ENCODE measurements around the gene ATP10A. TPM values are rescaled to one million over a fixed set of nuclear protein-coding genes. Genes with fewer than 3 reads are reported as not detected.
A peak's percentile ranks its signal among the peaks of the same experiment; 100 is the strongest.

The ATP10A gene
- total and polyA plus RNA-seq, 8 donors: 0.04 to 1.2 (median 0.41) TPM

GRCh38 chr15:25770618-25771337 lies 92.3 kb downstream of the ATP10A start:
- FAIRE-seq: no peak
- no peak for ATAC-seq
- TF ChIP-seq CTCF (IDR thresholded peaks at IDR 0.05): no peak
- H3K27ac ChIP-seq: no peak overlapping the region
- 74 to 87% methylated on average over 14 of the region's 14 CpGs for WGBS, 2 donors
- no peaks in the 10 kb centered on the region for H3K27me3 ChIP-seq
- H3K4me1 ChIP-seq: no peaks in the 10 kb centered on the region
- H3K36me3 ChIP-seq: no peaks in the 10 kb centered on the region
- no peak overlapping the region for H3K4me3 ChIP-seq
- DNase-seq: no peak
- intact Hi-C loops (cut with DNase I): no loop called here
- H3K9me3 ChIP-seq: no peaks in the 10 kb centered on the region

- Histone ChIP-seq H3K36me3 (no peaks in the 10 kb centered on the region), H3K27ac (no peak overlapping the region), H3K4me3 (no peak overlapping the region), H3K27me3 (no peaks in the 10 kb centered on the region), H3K9me3 (no peaks in the 10 kb centered on the region), H3K4me1 (no peaks in the 10 kb centered on the region)
- no peak for DNase-seq
- 80 to 82% methylated on average over 14 of the region's 14 CpGs for WGBS, 2 donors
- no peak for FAIRE-seq
- intact Hi-C loops (cut with DNase I): no loop called here
- ATAC-seq: no peak
- no peak for TF ChIP-seq CTCF (IDR thresholded peaks at IDR 0.05)
Measured at GRCh38 chr15:25770031-25770430, 93.1 kb downstream of the ATP10A start.

DNA sequence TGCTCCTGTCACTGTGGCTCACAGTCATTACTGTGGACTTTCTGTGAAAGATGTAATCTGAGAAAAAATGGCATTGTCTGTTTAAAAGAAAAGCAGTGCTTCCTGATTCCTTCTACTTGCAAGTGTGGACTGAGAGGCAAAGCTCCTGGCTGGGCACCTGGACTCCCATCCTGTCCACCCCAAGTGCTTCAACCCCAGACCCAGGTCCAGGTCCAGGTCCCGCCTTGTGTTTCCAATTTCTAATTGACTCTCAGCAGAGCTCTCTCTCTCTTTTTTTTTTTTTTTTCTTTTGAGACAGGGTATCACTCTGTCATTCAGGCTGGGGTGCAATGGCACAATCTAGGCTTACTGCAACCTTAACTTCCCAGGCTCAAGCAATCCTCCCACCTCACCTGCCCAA lies 94.9 kb downstream of the ATP10A start:
- no peak overlapping the region for H3K27ac ChIP-seq
- intact Hi-C loops (cut with DNase I): no loop called here

DNA sequence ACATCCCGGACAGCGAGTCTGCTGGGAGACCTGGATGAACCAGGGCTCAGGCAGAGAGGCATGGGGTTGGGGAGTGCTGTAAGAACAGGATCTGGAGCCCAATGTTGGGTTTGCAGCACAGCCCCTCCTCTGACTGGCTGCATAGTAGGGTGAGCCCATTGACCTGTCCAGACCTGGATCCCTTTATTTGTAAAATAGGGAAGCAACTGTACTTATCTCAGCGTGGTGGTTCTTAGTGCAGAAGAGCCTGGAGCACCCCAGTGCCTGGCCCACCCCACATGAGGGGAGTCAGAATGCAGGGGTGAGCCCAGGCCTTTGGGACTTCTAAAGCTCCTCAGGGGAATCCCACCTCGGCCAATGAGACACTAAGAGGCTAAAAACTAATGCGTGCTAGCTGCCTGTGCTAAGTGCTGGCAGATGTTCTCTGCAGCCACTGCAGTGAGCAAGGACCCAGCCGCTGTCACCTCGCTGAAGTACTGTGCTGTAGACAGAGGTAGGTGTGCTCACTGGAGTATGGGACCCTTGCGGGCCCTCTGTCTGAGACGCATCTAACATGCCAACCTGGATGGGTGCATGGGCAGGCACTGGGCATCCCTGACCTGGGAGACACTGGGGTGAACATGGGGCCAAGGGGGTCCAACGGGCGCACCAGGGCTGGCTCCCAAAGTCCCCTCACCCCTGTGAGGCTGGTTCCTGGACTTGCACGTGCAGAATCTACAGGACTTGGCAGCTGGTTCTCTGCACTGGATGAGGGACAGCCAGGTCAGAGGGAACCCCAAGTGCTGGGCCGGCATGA lies 95.6 kb downstream of the ATP10A start:
- Histone ChIP-seq H3K27ac (no peak overlapping the region), H3K27me3 (no peaks in the 10 kb centered on the region), H3K9me3 (no peaks in the 10 kb centered on the region), H3K4me1 (no peaks in the 10 kb centered on the region), H3K4me3 (no peak overlapping the region), H3K36me3 (no peaks in the 10 kb centered on the region)
- peak in 1 of 6 donors; percentile 46 for DNase-seq
- ATAC-seq: no peak
- FAIRE-seq: no peak
- intact Hi-C loops (cut with DNase I): no loop called here
- no peak for TF ChIP-seq CTCF (IDR thresholded peaks at IDR 0.05)
- WGBS, 2 donors: 73 to 77% methylated on average over 13 of the region's 13 CpGs

More for the DNA sequence above, 94.9 kb downstream of the ATP10A start:
- Histone ChIP-seq H3K36me3 (no peaks in the 10 kb centered on the region), H3K9me3 (no peaks in the 10 kb centered on the region), H3K4me3 (no peak overlapping the region), H3K4me1 (no peaks in the 10 kb centered on the region), H3K27me3 (no peaks in the 10 kb centered on the region)
- TF ChIP-seq CTCF (IDR thresholded peaks at IDR 0.05): no peak
- ATAC-seq: no peak
- DNase-seq: no peak
- FAIRE-seq: no peak
- WGBS, 2 donors: 75 to 88% methylated on average over 1 of the region's 1 CpG

- intact Hi-C loops (cut with DNase I): no loop called here
- 71 to 82% methylated on average over 7 of the region's 7 CpGs for WGBS, 2 donors
- FAIRE-seq: no peak
Measured at GRCh38 chr15:25766417-25766816, 96.7 kb downstream of the ATP10A start.

More at GRCh38 chr15:25766417-25766816, 96.7 kb downstream of the ATP10A start:
- DNase-seq (no peak), ATAC-seq (no peak)
- Histone ChIP-seq H3K27ac (no peak overlapping the region), H3K27me3 (no peaks in the 10 kb centered on the region), H3K36me3 (no peaks in the 10 kb centered on the region), H3K4me1 (no peaks in the 10 kb centered on the region), H3K9me3 (no peaks in the 10 kb centered on the region), H3K4me3 (no peak overlapping the region)
- TF ChIP-seq CTCF (IDR thresholded peaks at IDR 0.05): no peak
